ENCODE results near the gene NALF2. TPM values are rescaled to one million over a fixed set of nuclear protein-coding genes. Genes with fewer than 3 reads are reported as not detected.
A peak's percentile ranks its signal among the peaks of the same experiment; 100 is the strongest.

NALF2 gene
- total RNA-seq, 1 experiment from 2014 or later = 1.5 TPM

DNA sequence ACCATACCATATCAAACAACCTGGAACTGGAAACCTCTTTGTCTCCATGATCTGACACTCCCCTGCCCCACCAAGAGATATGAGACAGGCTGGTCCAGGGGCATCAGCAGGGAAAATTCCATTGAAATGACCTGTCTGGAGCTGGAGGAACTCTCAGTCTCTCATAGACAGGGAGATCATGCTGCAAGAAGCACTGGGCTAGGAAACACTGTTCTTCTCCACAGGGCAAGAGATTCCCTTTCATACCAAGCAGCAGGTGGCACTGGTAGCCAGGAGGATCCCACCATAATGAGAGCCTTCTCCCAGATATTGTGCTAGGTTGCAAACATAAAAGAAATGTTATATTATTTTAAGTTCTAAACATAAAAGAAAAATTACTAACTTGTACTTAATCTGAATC is 14.5 kb upstream of the NALF2 start:
- Histone ChIP-seq H3K36me3 (ENCODE audit: control insufficient read depth, insufficient read depth, low read length) (no peaks in the 10 kb centered on the region), H3K27ac (ENCODE audit: low read length) (no peak overlapping the region), H3K4me1 (ENCODE audit: control insufficient read depth, insufficient read depth, low read length) (no peaks in the 10 kb centered on the region), H3K4me3 (ENCODE audit: low read depth in 2 of 2, low read length in 2 of 2) (no peak overlapping the region), H3K27me3 (ENCODE audit: control insufficient read depth, insufficient read depth, low read length) (0 out of 2 replicates have a peak, but pooled peaks cover 2% of the 10 kb centered on the region), H3K9me3 (ENCODE audit: control insufficient read depth, insufficient read depth, low read depth, low read length) (no peaks in the 10 kb centered on the region)
- no TSS peak for BruUV-seq (replicated peaks)
- ATAC-seq = no peak
- ChIA-PET POLR2A (no interaction called here), CTCF (no interaction called here)
- in situ Hi-C loops (cut with HindIII; ENCODE audit: low pct_unique_long_range_greater_than_20kb, low sequenced_read_pairs) = no loop called here
- intact Hi-C loops (cut with micrococcal nuclease; ENCODE audit: unreplicated experiment) = loop anchor here (5.0 to 10.0 kb wide), 2 partner anchors 545 to 608 kb away; no protein-coding TSS in a partner anchor
- TF ChIP-seq, protein P1, sequence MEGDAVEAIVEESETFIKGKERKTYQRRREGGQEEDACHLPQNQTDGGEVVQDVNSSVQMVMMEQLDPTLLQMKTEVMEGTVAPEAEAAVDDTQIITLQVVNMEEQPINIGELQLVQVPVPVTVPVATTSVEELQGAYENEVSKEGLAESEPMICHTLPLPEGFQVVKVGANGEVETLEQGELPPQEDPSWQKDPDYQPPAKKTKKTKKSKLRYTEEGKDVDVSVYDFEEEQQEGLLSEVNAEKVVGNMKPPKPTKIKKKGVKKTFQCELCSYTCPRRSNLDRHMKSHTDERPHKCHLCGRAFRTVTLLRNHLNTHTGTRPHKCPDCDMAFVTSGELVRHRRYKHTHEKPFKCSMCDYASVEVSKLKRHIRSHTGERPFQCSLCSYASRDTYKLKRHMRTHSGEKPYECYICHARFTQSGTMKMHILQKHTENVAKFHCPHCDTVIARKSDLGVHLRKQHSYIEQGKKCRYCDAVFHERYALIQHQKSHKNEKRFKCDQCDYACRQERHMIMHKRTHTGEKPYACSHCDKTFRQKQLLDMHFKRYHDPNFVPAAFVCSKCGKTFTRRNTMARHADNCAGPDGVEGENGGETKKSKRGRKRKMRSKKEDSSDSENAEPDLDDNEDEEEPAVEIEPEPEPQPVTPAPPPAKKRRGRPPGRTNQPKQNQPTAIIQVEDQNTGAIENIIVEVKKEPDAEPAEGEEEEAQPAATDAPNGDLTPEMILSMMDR (IDR thresholded peaks at IDR 0.05) = 0 out of 2 replicates have a peak, but pooled peaks have one; percentile 4
- TF ChIP-seq POLR2AphosphoS5 (IDR thresholded peaks at IDR 0.05; ENCODE audit: low read depth, low read length) = no peak
- TF ChIP-seq, protein P2, sequence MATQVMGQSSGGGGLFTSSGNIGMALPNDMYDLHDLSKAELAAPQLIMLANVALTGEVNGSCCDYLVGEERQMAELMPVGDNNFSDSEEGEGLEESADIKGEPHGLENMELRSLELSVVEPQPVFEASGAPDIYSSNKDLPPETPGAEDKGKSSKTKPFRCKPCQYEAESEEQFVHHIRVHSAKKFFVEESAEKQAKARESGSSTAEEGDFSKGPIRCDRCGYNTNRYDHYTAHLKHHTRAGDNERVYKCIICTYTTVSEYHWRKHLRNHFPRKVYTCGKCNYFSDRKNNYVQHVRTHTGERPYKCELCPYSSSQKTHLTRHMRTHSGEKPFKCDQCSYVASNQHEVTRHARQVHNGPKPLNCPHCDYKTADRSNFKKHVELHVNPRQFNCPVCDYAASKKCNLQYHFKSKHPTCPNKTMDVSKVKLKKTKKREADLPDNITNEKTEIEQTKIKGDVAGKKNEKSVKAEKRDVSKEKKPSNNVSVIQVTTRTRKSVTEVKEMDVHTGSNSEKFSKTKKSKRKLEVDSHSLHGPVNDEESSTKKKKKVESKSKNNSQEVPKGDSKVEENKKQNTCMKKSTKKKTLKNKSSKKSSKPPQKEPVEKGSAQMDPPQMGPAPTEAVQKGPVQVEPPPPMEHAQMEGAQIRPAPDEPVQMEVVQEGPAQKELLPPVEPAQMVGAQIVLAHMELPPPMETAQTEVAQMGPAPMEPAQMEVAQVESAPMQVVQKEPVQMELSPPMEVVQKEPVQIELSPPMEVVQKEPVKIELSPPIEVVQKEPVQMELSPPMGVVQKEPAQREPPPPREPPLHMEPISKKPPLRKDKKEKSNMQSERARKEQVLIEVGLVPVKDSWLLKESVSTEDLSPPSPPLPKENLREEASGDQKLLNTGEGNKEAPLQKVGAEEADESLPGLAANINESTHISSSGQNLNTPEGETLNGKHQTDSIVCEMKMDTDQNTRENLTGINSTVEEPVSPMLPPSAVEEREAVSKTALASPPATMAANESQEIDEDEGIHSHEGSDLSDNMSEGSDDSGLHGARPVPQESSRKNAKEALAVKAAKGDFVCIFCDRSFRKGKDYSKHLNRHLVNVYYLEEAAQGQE (IDR thresholded peaks at IDR 0.05; ENCODE audit: insufficient read depth in 1 of 2, low read depth in 2 of 2, low read length in 1 of 2) = no peak
- no peak for DNase-seq (ENCODE audit: low read depth, low spot score)

DNA sequence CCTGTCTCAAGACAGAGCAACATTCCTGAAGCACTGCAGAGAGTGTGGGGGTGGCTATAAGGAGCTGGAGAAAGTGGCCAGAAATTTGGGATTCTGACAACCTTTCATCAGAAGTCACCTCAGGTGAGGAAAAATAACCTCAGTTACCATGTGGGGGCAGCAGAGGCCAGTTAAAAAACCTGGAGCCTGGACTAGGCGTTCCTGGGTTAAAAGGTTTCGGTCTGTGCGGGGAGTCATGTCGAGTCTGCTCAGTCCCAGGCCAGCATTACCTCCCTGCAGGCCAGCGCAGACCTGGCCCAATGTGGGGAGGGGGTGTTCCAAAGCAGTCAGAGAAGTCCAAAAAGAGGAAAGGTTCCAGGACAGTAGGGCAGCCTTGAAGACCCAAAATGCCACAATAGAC is 10.9 kb upstream of the NALF2 start:
- CTCF ChIA-PET = no interaction called here
- POLR2A ChIA-PET = no interaction called here
- Histone ChIP-seq H3K27me3 (ENCODE audit: control insufficient read depth, insufficient read depth, low read length) (0 out of 2 replicates have a peak, but pooled peaks cover 2% of the 10 kb centered on the region), H3K4me1 (ENCODE audit: control insufficient read depth, insufficient read depth, low read length) (no peaks in the 10 kb centered on the region), H3K27ac (ENCODE audit: low read length) (no peak overlapping the region), H3K9me3 (ENCODE audit: control insufficient read depth, insufficient read depth, low read depth, low read length) (no peaks in the 10 kb centered on the region), H3K4me3 (ENCODE audit: low read depth in 2 of 2, low read length in 2 of 2) (no peak overlapping the region), H3K36me3 (ENCODE audit: control insufficient read depth, insufficient read depth, low read length) (no peaks in the 10 kb centered on the region)
- intact Hi-C loops (cut with micrococcal nuclease; ENCODE audit: unreplicated experiment) (loop anchor here (2.0 to 10.0 kb wide), 3 partner anchors 126 to 604 kb away; no protein-coding TSS in a partner anchor), in situ Hi-C loops (cut with HindIII; ENCODE audit: low pct_unique_long_range_greater_than_20kb, low sequenced_read_pairs) (no loop called here)
- ATAC-seq = peak; percentile 60; the same call in 1 of the 2 replicates
- DNase-seq (ENCODE audit: low read depth, low spot score) = no peak
- no peak for TF ChIP-seq TCF7L2 (IDR thresholded peaks at IDR 0.05; ENCODE audit: low read depth, low read length)
- TF ChIP-seq POLR2AphosphoS5 (IDR thresholded peaks at IDR 0.05; ENCODE audit: low read depth, low read length) = no peak
- TF ChIP-seq, protein P1 (IDR thresholded peaks at IDR 0.05) = peak; percentile 63
- TF ChIP-seq SIN3A (IDR thresholded peaks at IDR 0.05; ENCODE audit: borderline replicate concordance, insufficient read depth, low read depth, low read length) = no peak
- TF ChIP-seq, protein P2 (IDR thresholded peaks at IDR 0.05; ENCODE audit: insufficient read depth in 1 of 2, low read depth in 2 of 2, low read length in 1 of 2) = no peak
- BruUV-seq (replicated peaks) = no TSS peak

Data from Panc1 (cell line).